Stimulated activated CD4-positive, alpha-beta T cell treated with anti-CD3 and anti-CD28 coated beads, Interleukin-2, amount 100 ng/mL, for 24 hours (primary cell): Measurements from ENCODE around the gene BAIAP2.
"Not testable (repeated sequence)": the region's sequence is repeated elsewhere in the genome, so short reads cannot be mapped to it uniquely, and the experiment has no call there.

Experiments used
- DNase-seq, 2 donors: peaks; one replicate each; pipeline ENCODE4 v3.0.0-alpha.2; 2020

BAIAP2 gene

GRCh38 chr17:81146208-81146607 lies 111.3 kb downstream of the BAIAP2 start:
- DNase-seq = not testable (repeated sequence)

DNA sequence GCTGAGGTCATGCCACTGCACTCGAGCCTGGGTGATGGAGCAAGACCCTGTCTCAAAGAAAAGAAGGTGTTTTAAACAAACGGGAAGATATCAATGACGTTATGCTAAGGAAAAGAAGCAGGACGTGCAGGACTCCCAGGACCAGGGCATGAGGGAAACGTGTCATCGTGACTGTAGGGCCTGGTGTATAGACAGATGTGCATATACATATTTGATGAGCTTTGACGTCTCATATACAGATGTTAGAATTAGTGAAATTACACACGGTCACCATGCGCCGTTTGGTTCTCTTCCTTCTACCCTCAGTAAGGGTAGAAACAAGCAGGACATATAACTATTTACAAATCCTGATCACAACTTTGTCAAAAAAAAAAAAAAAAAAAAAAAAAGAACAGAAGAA lies 112.8 kb downstream of the BAIAP2 start:
- DNase-seq = no peak

GRCh38 chr17:81148571-81148970 lies 113.6 kb downstream of the BAIAP2 start:
- no peak for DNase-seq

GRCh38 chr17:81148986-81149533 lies 114.1 kb downstream of the BAIAP2 start:
- DNase-seq = no peak

DNA sequence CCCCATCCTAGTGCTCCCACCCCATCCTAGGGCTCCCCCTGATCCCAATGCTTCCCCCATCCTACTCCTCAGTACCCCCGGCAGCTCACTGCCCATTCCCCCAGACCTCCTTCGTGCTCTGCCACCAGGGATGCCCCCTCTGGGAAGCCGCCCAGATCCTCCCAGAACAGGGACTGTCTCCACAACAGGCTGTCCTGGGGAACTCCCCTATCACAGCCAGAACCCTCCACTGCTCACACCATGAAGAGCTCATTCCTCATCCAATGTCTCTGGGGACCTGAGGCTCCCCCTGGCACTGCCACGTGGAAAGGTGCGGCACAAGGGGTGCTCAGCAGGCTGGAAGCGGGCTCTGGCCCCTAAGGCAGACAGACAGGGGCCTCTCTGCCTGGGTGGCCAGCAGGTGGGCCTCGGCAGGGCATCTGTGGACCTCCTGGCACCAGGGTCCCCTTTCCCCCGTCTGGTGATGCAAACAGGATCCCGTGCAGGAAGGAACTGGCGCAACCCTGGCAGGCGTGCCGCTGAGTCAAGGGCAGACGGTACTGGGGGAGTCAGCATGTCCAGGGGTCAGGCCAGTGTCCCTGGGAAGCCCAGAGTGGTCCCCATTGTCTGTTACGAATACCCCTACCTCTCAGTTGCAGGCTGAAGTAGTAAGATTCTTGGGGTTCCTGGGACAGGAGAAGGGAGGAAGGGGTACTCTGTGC lies 115.6 kb downstream of the BAIAP2 start:
- no peak for DNase-seq

- DNase-seq = no peak
These were observed 116.3 kb downstream of the BAIAP2 start for GRCh38 chr17:81151278-81151677.

GRCh38 chr17:81152288-81152828 lies 117.4 kb downstream of the BAIAP2 start:
- DNase-seq = no peak

GRCh38 chr17:81153340-81153803 lies 118.4 kb downstream of the BAIAP2 start:
- DNase-seq = no peak

GRCh38 chr17:81154016-81154415 lies 119.1 kb downstream of the BAIAP2 start:
- DNase-seq = not testable (repeated sequence)

DNA sequence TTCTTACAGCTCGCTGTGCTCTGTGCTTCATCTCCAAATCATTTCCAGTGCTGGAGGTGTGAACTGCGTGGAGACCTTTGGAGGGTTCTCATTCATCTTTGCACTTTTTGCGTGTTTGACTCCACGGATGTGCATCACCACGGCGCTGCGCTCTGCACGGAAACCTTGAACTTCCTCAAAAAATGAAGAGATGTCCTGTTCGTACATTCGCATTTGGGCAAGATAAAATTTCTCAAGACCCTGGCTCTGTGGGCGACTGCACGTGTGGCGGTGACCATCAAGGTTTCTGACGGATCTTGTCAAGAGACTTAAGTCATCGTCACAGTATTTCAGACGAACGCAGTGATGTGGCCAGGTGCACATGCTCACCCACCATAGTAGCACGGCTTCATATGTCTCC lies 120.0 kb downstream of the BAIAP2 start:
- DNase-seq = no peak

GRCh38 chr17:81156866-81157805 lies 122.2 kb downstream of the BAIAP2 start:
- DNase-seq = no peak

- DNase-seq = no peak
These were observed 123.1 kb downstream of the BAIAP2 start for GRCh38 chr17:81157848-81158687.

GRCh38 chr17:81158688-81159590 lies 124.0 kb downstream of the BAIAP2 start:
- no peak for DNase-seq

DNA sequence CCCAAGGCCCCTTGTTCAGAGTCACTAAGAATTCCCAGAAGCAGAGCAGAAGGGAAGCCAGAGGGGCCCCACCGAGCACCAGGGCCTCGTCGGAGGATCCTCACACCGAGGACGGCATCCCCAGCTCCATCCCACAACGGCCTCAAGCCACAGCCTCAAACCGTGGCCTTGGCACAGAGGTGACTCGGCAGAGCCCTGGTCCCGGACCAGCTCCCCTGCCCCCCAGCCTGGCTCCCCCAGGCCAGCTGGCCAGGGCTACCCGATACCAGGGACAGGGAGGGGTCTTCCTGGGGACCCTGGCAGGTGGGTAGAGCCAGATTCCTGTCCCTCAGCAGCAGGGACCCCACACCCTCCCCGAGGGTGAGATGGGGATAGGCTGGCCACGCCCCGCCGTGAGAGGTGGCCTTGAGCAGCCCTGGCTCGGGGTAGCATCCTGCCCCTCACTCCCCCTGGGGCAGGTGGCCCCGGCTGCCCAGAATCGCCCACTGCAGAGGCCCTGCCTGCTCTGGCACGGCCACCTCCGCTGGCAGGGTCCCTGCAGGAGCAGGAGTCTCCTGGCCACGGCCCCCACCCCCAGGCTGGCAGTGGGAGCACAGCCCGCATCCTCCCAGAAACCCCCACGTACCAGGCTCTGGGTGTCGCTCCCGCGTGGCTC lies 124.8 kb downstream of the BAIAP2 start:
- no peak for DNase-seq

DNA sequence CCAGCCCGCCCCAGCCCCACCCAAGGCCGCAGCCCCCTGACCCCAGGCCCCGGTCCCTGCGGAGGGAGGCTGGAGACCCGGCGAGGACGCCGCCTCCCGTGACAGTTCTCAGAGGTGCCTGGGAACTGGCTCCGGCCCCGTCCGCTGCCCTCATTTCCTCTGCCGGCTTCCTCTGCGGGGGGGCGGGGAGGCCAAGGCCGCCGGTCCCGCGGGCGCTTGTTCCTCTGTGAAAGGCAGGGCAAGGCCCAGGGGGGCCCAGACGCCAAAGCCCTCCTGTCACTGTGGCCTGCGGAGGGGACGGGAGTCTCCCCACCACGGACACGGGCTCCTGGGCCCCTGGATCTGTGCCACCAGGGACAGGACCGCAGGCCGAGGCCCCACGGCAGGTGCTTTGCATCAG lies 125.4 kb downstream of the BAIAP2 start:
- no peak for DNase-seq

GRCh38 chr17:81160747-81161453 lies 125.9 kb downstream of the BAIAP2 start:
- DNase-seq = no peak

GRCh38 chr17:81161536-81161935 lies 126.6 kb downstream of the BAIAP2 start:
- no peak for DNase-seq

DNA sequence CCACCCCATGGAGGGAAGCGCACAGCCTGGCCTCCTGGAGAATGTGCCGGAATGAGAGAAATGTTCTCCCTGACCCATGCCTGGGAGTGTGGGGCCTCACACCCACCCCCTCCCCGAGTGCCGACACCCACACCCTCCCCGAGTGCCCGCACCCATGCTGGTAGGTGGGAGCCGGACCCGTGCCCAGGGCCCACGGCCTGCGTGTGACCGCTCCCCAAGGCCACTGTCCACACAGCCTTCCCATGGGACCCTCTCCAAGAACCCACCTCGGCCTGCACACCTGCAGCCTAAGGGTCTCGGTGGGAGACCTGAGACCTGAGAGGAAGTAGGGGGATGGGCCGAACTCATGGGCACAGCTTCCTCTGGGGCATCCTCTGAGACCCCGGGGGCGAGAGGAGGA lies 127.0 kb downstream of the BAIAP2 start:
- no peak for DNase-seq

DNA sequence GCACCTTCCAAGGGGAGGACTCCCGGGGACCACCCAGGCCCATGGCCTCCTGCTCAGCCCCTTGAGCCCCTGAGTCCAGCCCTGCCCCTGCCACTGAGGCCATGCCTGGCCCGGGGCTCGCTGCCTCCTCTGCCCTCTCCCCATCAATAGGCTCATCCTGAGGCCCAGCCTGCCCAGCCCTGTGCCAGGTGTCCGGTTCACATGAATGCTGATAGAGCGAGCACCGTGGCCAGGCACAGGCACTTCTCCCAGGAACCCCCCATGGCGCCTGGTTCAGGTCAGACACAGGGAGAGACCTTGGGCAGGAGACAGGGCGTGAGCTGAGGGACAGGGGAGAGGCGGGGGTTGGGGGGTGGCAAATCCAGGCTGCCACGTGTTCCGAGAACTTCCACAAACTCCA lies 127.5 kb downstream of the BAIAP2 start:
- no peak for DNase-seq

DNA sequence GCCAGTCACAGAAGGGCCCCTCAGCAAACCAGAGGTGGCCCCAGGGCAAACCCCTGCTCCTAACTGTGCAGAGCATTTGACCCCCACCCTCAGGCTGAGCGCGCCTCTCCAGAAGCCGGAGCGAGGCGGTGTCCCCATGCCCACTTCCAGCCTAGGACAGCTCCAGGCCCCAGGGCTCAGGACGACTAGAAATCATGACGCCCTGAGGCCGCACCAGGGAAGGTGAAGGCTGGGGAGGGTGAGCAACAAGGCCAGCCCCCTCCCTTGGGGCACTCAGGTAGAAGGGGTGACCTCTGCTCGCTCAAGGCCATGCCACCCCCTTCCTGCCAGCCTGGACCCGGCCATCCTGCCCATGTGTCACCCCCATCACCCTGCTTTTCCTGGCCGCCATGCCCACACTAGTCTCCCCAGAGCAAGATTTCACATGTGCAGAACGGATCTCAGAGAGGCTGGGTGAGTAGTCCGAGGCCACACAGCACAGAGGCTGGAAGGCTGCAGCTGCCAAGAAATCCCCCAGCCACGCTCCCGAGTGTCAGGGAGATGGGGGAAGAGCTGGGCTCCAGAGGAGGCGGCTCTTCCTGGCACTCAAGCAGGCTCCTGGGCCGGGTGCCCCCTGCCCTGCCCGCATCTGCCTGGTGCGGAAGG lies 128.2 kb downstream of the BAIAP2 start:
- DNase-seq = no peak
